HepG2 (cell line): Measurements from ENCODE around the gene HLF. TPM values are rescaled to one million over a fixed set of nuclear protein-coding genes. Genes with fewer than 3 reads are reported as not detected.
A peak's percentile ranks its signal among the peaks of the same experiment; 100 is the strongest.

Source experiments
- ARNT ChIP-seq: fragments of 450-650 bp; IDR thresholded peaks from 2 replicates; pipeline ENCODE4 v1.6.1; 2017
- BRD4 ChIP-seq: sonication (generic); formaldehyde crosslinking; IDR thresholded peaks from 2 replicates; pipeline ENCODE4 v1.4.0; 2020; ENCODE audit warnings: missing genetic modification reagents
- FIP1L1 ChIP-seq: fragments of 200-400 bp; formaldehyde crosslinking; IDR thresholded peaks from 2 replicates; pipeline ENCODE4 v1.6.1; 2018; ENCODE audit warnings: low read depth, mild to moderate bottlenecking, low read length, moderate library complexity, borderline replicate concordance; ENCODE audit not compliant: insufficient read depth
- HMGA1 ChIP-seq: sonication (generic); formaldehyde crosslinking; conservative IDR thresholded peaks from 2 replicates; pipeline ENCODE4 v1.4.0; 2020; ENCODE audit warnings: missing genetic modification reagents
- IRF2 ChIP-seq: IDR thresholded peaks from 2 replicates; pipeline ENCODE4 v1.6.1; 2018; ENCODE audit warnings: missing genetic modification reagents, missing compliant biosample characterization
- KDM2A ChIP-seq: sonication (generic); formaldehyde crosslinking; IDR thresholded peaks from 2 replicates; pipeline ENCODE4 v1.4.0; 2020; ENCODE audit warnings: low read depth, missing genetic modification reagents, borderline replicate concordance
- KDM5B ChIP-seq: sonication (generic); formaldehyde crosslinking; IDR thresholded peaks from 2 replicates; pipeline ENCODE4 v1.4.0; 2020; ENCODE audit warnings: missing genetic modification reagents, mild to moderate bottlenecking, borderline replicate concordance
- KMT2B ChIP-seq: IDR thresholded peaks from 2 replicates; pipeline ENCODE4 v1.6.1; 2016; ENCODE audit warnings: missing genetic modification reagents, missing compliant biosample characterization
- MATR3 ChIP-seq: sonication (generic); formaldehyde crosslinking; IDR thresholded peaks from 2 replicates; pipeline ENCODE4 v1.4.0; 2020; ENCODE audit warnings: missing genetic modification reagents
- MLX ChIP-seq: IDR thresholded peaks from 2 replicates; pipeline ENCODE4 v1.6.1; 2016
- NFRKB ChIP-seq: fragments of 450-650 bp; IDR thresholded peaks from 2 replicates; pipeline ENCODE4 v1.6.1; 2017
- POLR2A ChIP-seq, 2 experiments: IDR thresholded peaks; 2 replicates each; pipeline ENCODE4 v1.6.1; 2011; ENCODE audit warnings: low read depth in 2 of 2, low read length in 2 of 2, mild to moderate bottlenecking in 1 of 2, moderate library complexity in 1 of 2; ENCODE audit not compliant: insufficient read depth in 1 of 2
- POLR2AphosphoS2 ChIP-seq: IDR thresholded peaks from 2 replicates; pipeline ENCODE4 v1.6.1; 2011; ENCODE audit warnings: low read depth, low read length, improper control_type of control experiment
- RBFOX2 ChIP-seq: fragments of 200-400 bp; formaldehyde crosslinking; IDR thresholded peaks from 2 replicates; pipeline ENCODE4 v1.6.1; 2017; ENCODE audit warnings: low read depth, mild to moderate bottlenecking, low read length
- RBM22 ChIP-seq: fragments of 200-400 bp; formaldehyde crosslinking; optimal IDR thresholded peaks from 2 replicates; pipeline ENCODE3; 2017; ENCODE audit warnings: mild to moderate bottlenecking, low read length, moderate library complexity
- RELA ChIP-seq: sonication (generic); formaldehyde crosslinking; IDR thresholded peaks from 2 replicates; pipeline ENCODE4 v1.4.0; 2020; ENCODE audit warnings: missing genetic modification reagents
- SNAPC2 ChIP-seq: sonication (generic); formaldehyde crosslinking; IDR thresholded peaks from 2 replicates; pipeline ENCODE4 v1.8.1; 2022; ENCODE audit warnings: mild to moderate bottlenecking, missing genetic modification reagents
- SP2 ChIP-seq: sonication (generic); formaldehyde crosslinking; IDR thresholded peaks from 2 replicates; pipeline ENCODE4 v1.5.1; 2020; ENCODE audit warnings: mild to moderate bottlenecking, missing genetic modification reagents
- SRSF4 ChIP-seq: fragments of 200-400 bp; formaldehyde crosslinking; IDR thresholded peaks from one replicate; pipeline ENCODE4 v1.6.1; 2018; ENCODE audit warnings: mild to moderate bottlenecking, low read depth, low read length, moderate library complexity; ENCODE audit not compliant: poor library complexity, severe bottlenecking
- TMF1 ChIP-seq: sonication (generic); formaldehyde crosslinking; IDR thresholded peaks from 2 replicates; pipeline ENCODE4 v1.8.1; 2022; ENCODE audit warnings: low read depth, missing genetic modification reagents
- TP53 ChIP-seq: sonication (generic); formaldehyde crosslinking; conservative IDR thresholded peaks from 2 replicates; pipeline ENCODE4 v1.4.0; 2020; ENCODE audit warnings: missing genetic modification reagents
- TSC22D2 ChIP-seq: sonication (generic); formaldehyde crosslinking; IDR thresholded peaks from 2 replicates; pipeline ENCODE4 v1.5.1; 2020; ENCODE audit warnings: missing genetic modification reagents, mild to moderate bottlenecking, borderline replicate concordance
- ZNF124 ChIP-seq: sonication (generic); formaldehyde crosslinking; IDR thresholded peaks from 2 replicates; pipeline ENCODE4 v1.4.0; 2020; ENCODE audit warnings: missing genetic modification reagents
- ZNF205 ChIP-seq: IDR thresholded peaks from 2 replicates; pipeline ENCODE4 v1.6.1; 2018; ENCODE audit warnings: missing biosample characterization, missing genetic modification reagents
- ZNF343 ChIP-seq: sonication (generic); formaldehyde crosslinking; IDR thresholded peaks from 2 replicates; pipeline ENCODE4 v1.4.0; 2020; ENCODE audit warnings: mild to moderate bottlenecking, missing genetic modification reagents
- ZNF589 ChIP-seq: sonication (generic); formaldehyde crosslinking; conservative IDR thresholded peaks from 2 replicates; pipeline ENCODE4 v1.8.0; 2022; ENCODE audit warnings: mild to moderate bottlenecking, moderate library complexity, missing genetic modification reagents
- ZNF7 ChIP-seq: IDR thresholded peaks from 2 replicates; pipeline ENCODE4 v1.6.1; 2016; ENCODE audit warnings: missing biosample characterization, missing genetic modification reagents
- ZNF839 ChIP-seq: sonication (generic); formaldehyde crosslinking; IDR thresholded peaks from 2 replicates; pipeline ENCODE4 v1.4.0; 2020; ENCODE audit warnings: missing genetic modification reagents, mild to moderate bottlenecking, borderline replicate concordance
- ZSCAN29 ChIP-seq: sonication (generic); formaldehyde crosslinking; conservative IDR thresholded peaks from 2 replicates; pipeline ENCODE4 v1.4.0; 2020; ENCODE audit warnings: mild to moderate bottlenecking, missing genetic modification reagents
- ZSCAN30 ChIP-seq: sonication (generic); formaldehyde crosslinking; IDR thresholded peaks from 2 replicates; pipeline ENCODE4 v1.5.0; 2020; ENCODE audit warnings: mild to moderate bottlenecking, missing genetic modification reagents
- polyA plus RNA-seq, 8 experiments: library from polyadenylated mRNA; depleted of rRNA in 3 of 8; stranded (reverse) in 7 of 8; unstranded in 1 of 8; fragments of >200 nt; fragmentation: Illumina TruSeq in 4 of 8; extraction: Trizol in 4 of 8; gene quantifications; 2 replicates each; pipeline versions ENCODE4 v1.2.1 to v1.2.3, GENCODE V29; 2011 to 2016; ENCODE audit warnings: low read depth in 4 of 8, missing spikeins in 1 of 8, mixed read lengths in 1 of 8; ENCODE audit not compliant: insufficient read depth in 1 of 8
- total RNA-seq, 5 experiments: library from RNA; depleted of rRNA; stranded (reverse); fragments of >200 nt; fragmentation: Illumina TruSeq; extraction: Trizol; gene quantifications; 2 replicates each; pipeline ENCODE4 v1.2.3, GENCODE V29; 2016; ENCODE audit warnings: low read depth in 1 of 5
- TF ChIP-seq, protein P1 (sequence below): sonication (generic); formaldehyde crosslinking; IDR thresholded peaks from 2 replicates; pipeline ENCODE4 v1.4.0; 2020; ENCODE audit warnings: missing genetic modification reagents, borderline replicate concordance

Gene HLF
- total and polyA plus RNA-seq, 2 of the 13 experiments (the other 11 are each of a cell fraction or from before 2014, with no cell fraction given), result 202 to 346 TPM

GRCh38 chr17:55273579-55274354, 9.0 kb downstream of the HLF start (continued):
- TF ChIP-seq, protein P1, sequence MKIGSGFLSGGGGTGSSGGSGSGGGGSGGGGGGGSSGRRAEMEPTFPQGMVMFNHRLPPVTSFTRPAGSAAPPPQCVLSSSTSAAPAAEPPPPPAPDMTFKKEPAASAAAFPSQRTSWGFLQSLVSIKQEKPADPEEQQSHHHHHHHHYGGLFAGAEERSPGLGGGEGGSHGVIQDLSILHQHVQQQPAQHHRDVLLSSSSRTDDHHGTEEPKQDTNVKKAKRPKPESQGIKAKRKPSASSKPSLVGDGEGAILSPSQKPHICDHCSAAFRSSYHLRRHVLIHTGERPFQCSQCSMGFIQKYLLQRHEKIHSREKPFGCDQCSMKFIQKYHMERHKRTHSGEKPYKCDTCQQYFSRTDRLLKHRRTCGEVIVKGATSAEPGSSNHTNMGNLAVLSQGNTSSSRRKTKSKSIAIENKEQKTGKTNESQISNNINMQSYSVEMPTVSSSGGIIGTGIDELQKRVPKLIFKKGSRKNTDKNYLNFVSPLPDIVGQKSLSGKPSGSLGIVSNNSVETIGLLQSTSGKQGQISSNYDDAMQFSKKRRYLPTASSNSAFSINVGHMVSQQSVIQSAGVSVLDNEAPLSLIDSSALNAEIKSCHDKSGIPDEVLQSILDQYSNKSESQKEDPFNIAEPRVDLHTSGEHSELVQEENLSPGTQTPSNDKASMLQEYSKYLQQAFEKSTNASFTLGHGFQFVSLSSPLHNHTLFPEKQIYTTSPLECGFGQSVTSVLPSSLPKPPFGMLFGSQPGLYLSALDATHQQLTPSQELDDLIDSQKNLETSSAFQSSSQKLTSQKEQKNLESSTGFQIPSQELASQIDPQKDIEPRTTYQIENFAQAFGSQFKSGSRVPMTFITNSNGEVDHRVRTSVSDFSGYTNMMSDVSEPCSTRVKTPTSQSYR (CRISPR knock-in tag), result no peak
- TF ChIP-seq TMF1 (CRISPR knock-in tag) (no peak), ZSCAN30 (CRISPR knock-in tag) (0 out of 2 replicates have a peak, but pooled peaks have one; percentile 43), ZNF589 (CRISPR knock-in tag) (no peak), RBM22 (peak; percentile 56), FIP1L1 (no peak), HMGA1 (CRISPR knock-in tag) (no peak), ZNF7 (CRISPR knock-in tag) (0 out of 2 replicates have a peak, but pooled peaks have one; percentile 5), RELA (CRISPR knock-in tag) (no peak), ZNF343 (CRISPR knock-in tag) (0 out of 2 replicates have a peak, but pooled peaks have one; percentile 38), NFRKB (no peak), TP53 (CRISPR knock-in tag) (no peak), MATR3 (CRISPR knock-in tag) (no peak), TSC22D2 (CRISPR knock-in tag) (peak; percentile 28; the same call in 1 of the 2 replicates), KDM2A (CRISPR knock-in tag) (0 out of 2 replicates have a peak, but pooled peaks have one; percentile 15), KDM5B (peak; percentile 91; the same call in 1 of the 2 replicates), IRF2 (no peak), BRD4 (CRISPR knock-in tag) (no peak), ZNF839 (CRISPR knock-in tag) (no peak), SRSF4 (no peak), KMT2B (peak; percentile 60; the same call in 1 of the 2 replicates), ZSCAN29 (no peak), POLR2AphosphoS2 (peak; percentile 3; the same call in 1 of the 2 replicates), ARNT (no peak), SP2 (CRISPR knock-in tag) (no peak), ZNF205 (CRISPR knock-in tag) (0 out of 2 replicates have a peak, but pooled peaks have one; percentile 15), POLR2A (IDR thresholded peaks at IDR 0.05; ENCODE audit: insufficient read depth in 1 of 2, low read depth in 2 of 2, low read length in 2 of 2) (peak in 1 of 2 experiments; percentile 48; a peak in 1 of 4 replicates), RBFOX2 (peak; percentile 43), SNAPC2 (CRISPR knock-in tag) (no peak; the same call in 1 of the 2 replicates), MLX (CRISPR knock-in tag) (no peak), ZNF124 (CRISPR knock-in tag) (no peak; the same call in 1 of the 2 replicates)
